Liver (tissue), 9 donors: Measurements from ENCODE around the gene SLU7. TPM values are rescaled to one million over a fixed set of nuclear protein-coding genes. Genes with fewer than 3 reads are reported as not detected.

Source experiments
- DNase-seq: peaks from one replicate; pipeline ENCODE4 v3.0.0-alpha.2; 2017; ENCODE audit warnings: low spot score
- H3K27ac ChIP-seq, 2 donors: one replicate each; pipeline ENCODE4 v1.7.0; 2013; ENCODE audit warnings: inconsistent platforms in 2 of 2, low read length in 2 of 2, control low read depth in 1 of 2, low read depth in 1 of 2, mild to moderate bottlenecking in 1 of 2
- H3K27me3 ChIP-seq, 4 donors: one replicate each; pipeline versions ENCODE4 v1.6.1 to v1.7.0; 2013; ENCODE audit warnings: low read length in 3 of 4, inconsistent platforms in 1 of 4, mild to moderate bottlenecking in 1 of 4, moderate library complexity in 1 of 4; ENCODE audit not compliant: control insufficient read depth in 4 of 4, insufficient read depth in 4 of 4
- H3K36me3 ChIP-seq, 4 donors: one replicate each; pipeline versions ENCODE4 v1.6.1 to v1.7.0; 2013; ENCODE audit warnings: low read length in 3 of 4, mild to moderate bottlenecking in 3 of 4, low read depth in 1 of 4, moderate library complexity in 1 of 4; ENCODE audit not compliant: control insufficient read depth in 4 of 4, insufficient read depth in 3 of 4
- H3K4me1 ChIP-seq, 4 donors: one replicate each; pipeline versions ENCODE4 v1.6.1 to v1.7.0; 2013; ENCODE audit warnings: low read length in 3 of 4, mild to moderate bottlenecking in 3 of 4, moderate library complexity in 1 of 4; ENCODE audit not compliant: control insufficient read depth in 4 of 4, insufficient read depth in 4 of 4
- H3K4me3 ChIP-seq, 3 donors: one replicate each; pipeline versions ENCODE4 v1.6.1 to v1.7.0; 2013; ENCODE audit warnings: low read length in 3 of 3, control low read depth in 1 of 3, low read depth in 1 of 3, mild to moderate bottlenecking in 1 of 3
- H3K9ac ChIP-seq, 2 donors: one replicate each; pipeline ENCODE4 v1.7.0; 2013; ENCODE audit warnings: low read length in 2 of 2, mild to moderate bottlenecking in 2 of 2, moderate library complexity in 2 of 2, control low read depth in 1 of 2, low read depth in 1 of 2
- H3K9me3 ChIP-seq, 4 donors: one replicate each; pipeline versions ENCODE4 v1.6.1 to v1.7.0; 2013; ENCODE audit warnings: low read length in 3 of 4; ENCODE audit not compliant: control insufficient read depth in 4 of 4
- CTCF ChIP-seq: fragments of 150-350 bp; IDR thresholded peaks from 2 replicates; pipeline ENCODE4 v1.5.1; 2017; ENCODE audit warnings: improper control_type of control experiment, low read depth, low read length; ENCODE audit not compliant: missing input control
- EGR1 ChIP-seq, 2 donors: IDR thresholded peaks; 2 replicates each; pipeline ENCODE4 v1.6.1; 2016 to 2018; ENCODE audit warnings: antibody characterized with exemption in 2 of 2, low read depth in 2 of 2
- FOXA1 ChIP-seq: IDR thresholded peaks from 2 replicates; pipeline ENCODE4 v1.6.1; 2016; ENCODE audit warnings: antibody characterized with exemption
- FOXA2 ChIP-seq: IDR thresholded peaks from 2 replicates; pipeline ENCODE4 v1.6.1; 2016; ENCODE audit warnings: antibody characterized with exemption
- GABPA ChIP-seq, 2 donors: IDR thresholded peaks in 1 of 2; conservative IDR thresholded peaks in 1 of 2; 2 replicates each; pipeline ENCODE4 v1.6.1; 2016; ENCODE audit warnings: antibody characterized with exemption in 2 of 2, mild to moderate bottlenecking in 1 of 2, moderate library complexity in 1 of 2
- HNF4A ChIP-seq, 2 donors: conservative IDR thresholded peaks; 2 replicates each; pipeline ENCODE4 v1.6.1; 2016; ENCODE audit warnings: antibody characterized with exemption in 2 of 2, mild to moderate bottlenecking in 2 of 2
- HNF4G ChIP-seq: IDR thresholded peaks from 2 replicates; pipeline ENCODE4 v1.6.1; 2016; ENCODE audit warnings: antibody characterized with exemption
- JUND ChIP-seq, 2 donors: IDR thresholded peaks; 2 replicates each; pipeline ENCODE4 v1.6.1; 2016; ENCODE audit warnings: antibody characterized with exemption in 2 of 2
- NR2F2 ChIP-seq: IDR thresholded peaks from 2 replicates; pipeline ENCODE4 v1.6.1; 2016; ENCODE audit warnings: antibody characterized with exemption
- RAD21 ChIP-seq, 2 donors: IDR thresholded peaks; 2 replicates each; pipeline ENCODE4 v1.6.1; 2016; ENCODE audit warnings: antibody characterized with exemption in 2 of 2, mild to moderate bottlenecking in 2 of 2
- REST ChIP-seq: IDR thresholded peaks from 2 replicates; pipeline ENCODE4 v1.6.1; 2016; ENCODE audit warnings: antibody characterized with exemption, mild to moderate bottlenecking
- RXRA ChIP-seq, 2 donors: IDR thresholded peaks; 2 replicates each; pipeline ENCODE4 v1.6.1; 2017 to 2018; ENCODE audit warnings: antibody characterized with exemption in 2 of 2, mild to moderate bottlenecking in 1 of 2
- SP1 ChIP-seq: IDR thresholded peaks from 2 replicates; pipeline ENCODE4 v1.6.1; 2018; ENCODE audit warnings: antibody characterized with exemption, mild to moderate bottlenecking
- TAF1 ChIP-seq: conservative IDR thresholded peaks from 2 replicates; pipeline ENCODE4 v1.6.1; 2016; ENCODE audit warnings: antibody characterized with exemption, mild to moderate bottlenecking
- YY1 ChIP-seq: IDR thresholded peaks from 2 replicates; pipeline ENCODE4 v1.6.1; 2016; ENCODE audit warnings: antibody characterized with exemption, mild to moderate bottlenecking
- WGBS: extraction: QIAGEN DNeasy Blood & Tissue Kit; methylation state at CpG from one replicate; pipeline ENCODE4 v1.1.7; 2013; 5-methylcytosine and 5-hydroxymethylcytosine counted together
- polyA plus RNA-seq, 2 donors: library from polyadenylated mRNA; stranded (reverse) in 1 of 2; unstranded in 1 of 2; fragments of 200-250 nt in 1 of 2; fragments of >200 nt in 1 of 2; fragmentation: Nextera tagmentation in 1 of 2; extraction: Ambion mirVana in 1 of 2; gene quantifications; one replicate each; pipeline versions ENCODE4 v1.2.1 to v1.2.3, GENCODE V29; 2013 to 2015
- total RNA-seq, 2 donors: library from RNA; depleted of rRNA; stranded (reverse); fragments of >200 nt; gene quantifications; one replicate each; pipeline ENCODE4 v1.2.3, GENCODE V29; 2014
- TF ChIP-seq, protein P1 (sequence below): IDR thresholded peaks from 2 replicates; pipeline ENCODE4 v1.6.1; 2016; ENCODE audit warnings: antibody characterized with exemption
- TF ChIP-seq, protein P2 (sequence below): IDR thresholded peaks from 2 replicates; pipeline ENCODE4 v1.6.1; 2016; ENCODE audit warnings: antibody characterized with exemption
- TF ChIP-seq, protein P3 (sequence below): IDR thresholded peaks from 2 replicates; pipeline ENCODE4 v1.6.1; 2016; ENCODE audit warnings: antibody characterized with exemption
- donor health status: healthy.
- donor health status: healthy.
- donor health status: healthy.
- donor health status: healthy.
- donor health status: healthy.

The SLU7 gene
- total and polyA plus RNA-seq, 4 donors = 7.1 to 21.8 (median 17.6) TPM

DNA sequence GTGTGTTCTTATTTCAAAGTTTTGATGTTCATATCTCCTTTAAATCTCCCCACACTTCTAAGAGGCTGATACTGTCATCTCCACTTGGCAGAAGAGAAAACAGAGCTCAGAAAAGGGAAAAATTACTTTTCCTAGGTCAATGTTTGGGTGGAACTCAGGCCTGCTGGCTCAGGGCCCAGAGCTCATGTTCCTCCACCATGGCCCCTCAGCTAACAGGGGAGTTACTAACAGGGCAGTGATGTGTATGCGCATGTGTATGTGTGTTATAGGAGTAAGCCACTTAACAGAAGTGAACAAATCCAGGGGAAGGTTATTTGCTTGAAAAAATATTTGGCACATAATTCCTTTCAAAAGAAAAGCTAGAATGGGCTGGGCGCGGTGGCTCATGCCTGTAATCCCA lies 51.0 kb downstream of the SLU7 start (continued):
- TF ChIP-seq, protein P1, sequence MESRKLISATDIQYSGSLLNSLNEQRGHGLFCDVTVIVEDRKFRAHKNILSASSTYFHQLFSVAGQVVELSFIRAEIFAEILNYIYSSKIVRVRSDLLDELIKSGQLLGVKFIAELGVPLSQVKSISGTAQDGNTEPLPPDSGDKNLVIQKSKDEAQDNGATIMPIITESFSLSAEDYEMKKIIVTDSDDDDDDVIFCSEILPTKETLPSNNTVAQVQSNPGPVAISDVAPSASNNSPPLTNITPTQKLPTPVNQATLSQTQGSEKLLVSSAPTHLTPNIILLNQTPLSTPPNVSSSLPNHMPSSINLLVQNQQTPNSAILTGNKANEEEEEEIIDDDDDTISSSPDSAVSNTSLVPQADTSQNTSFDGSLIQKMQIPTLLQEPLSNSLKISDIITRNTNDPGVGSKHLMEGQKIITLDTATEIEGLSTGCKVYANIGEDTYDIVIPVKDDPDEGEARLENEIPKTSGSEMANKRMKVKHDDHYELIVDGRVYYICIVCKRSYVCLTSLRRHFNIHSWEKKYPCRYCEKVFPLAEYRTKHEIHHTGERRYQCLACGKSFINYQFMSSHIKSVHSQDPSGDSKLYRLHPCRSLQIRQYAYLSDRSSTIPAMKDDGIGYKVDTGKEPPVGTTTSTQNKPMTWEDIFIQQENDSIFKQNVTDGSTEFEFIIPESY = no peak
- TF ChIP-seq GABPA (IDR thresholded peaks at IDR 0.05 in 1 of 2, conservative IDR thresholded peaks at IDR 0.05 in 1 of 2) (no peak), EGR1 (IDR thresholded peaks at IDR 0.05; ENCODE audit: low read depth in 2 of 2) (no peak), FOXA1 (no peak)

- H3K4me1 ChIP-seq = peaks cover 0 to 3% (median 1%) of the 10 kb centered on the region in 4 donors
- H3K27me3 ChIP-seq = peaks cover 0 to 6% (median 5%) of the 10 kb centered on the region in 4 donors
- TF ChIP-seq RXRA (IDR thresholded peaks at IDR 0.05) = no peak
- TF ChIP-seq, protein P1 = no peak
- TF ChIP-seq, protein P2, sequence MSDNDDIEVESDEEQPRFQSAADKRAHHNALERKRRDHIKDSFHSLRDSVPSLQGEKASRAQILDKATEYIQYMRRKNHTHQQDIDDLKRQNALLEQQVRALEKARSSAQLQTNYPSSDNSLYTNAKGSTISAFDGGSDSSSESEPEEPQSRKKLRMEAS = no peak
- TF ChIP-seq JUND (IDR thresholded peaks at IDR 0.05) = no peak
- no peak for TF ChIP-seq CTCF
- no peak for TF ChIP-seq NR2F2
- TF ChIP-seq REST = no peak
- no peak for TF ChIP-seq HNF4G
- TF ChIP-seq YY1 = no peak
- TF ChIP-seq SP1 = no peak
- TF ChIP-seq FOXA2 = no peak
- no peak for TF ChIP-seq EGR1 (IDR thresholded peaks at IDR 0.05; ENCODE audit: low read depth in 2 of 2)
- TF ChIP-seq RAD21 (IDR thresholded peaks at IDR 0.05) = no peak
- TF ChIP-seq HNF4A (conservative IDR thresholded peaks at IDR 0.05) = no peak
- TF ChIP-seq GABPA (IDR thresholded peaks at IDR 0.05 in 1 of 2, conservative IDR thresholded peaks at IDR 0.05 in 1 of 2) = no peak
- no peak for TF ChIP-seq TAF1
- TF ChIP-seq FOXA1 = no peak
- TF ChIP-seq, protein P3, sequence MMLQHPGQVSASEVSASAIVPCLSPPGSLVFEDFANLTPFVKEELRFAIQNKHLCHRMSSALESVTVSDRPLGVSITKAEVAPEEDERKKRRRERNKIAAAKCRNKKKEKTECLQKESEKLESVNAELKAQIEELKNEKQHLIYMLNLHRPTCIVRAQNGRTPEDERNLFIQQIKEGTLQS = no peak
- H3K4me3 ChIP-seq = no peak overlapping the region
- no peak for DNase-seq
- 83% methylated on average over 2 of the region's 2 CpGs for WGBS
- H3K9ac ChIP-seq = no peak overlapping the region
- no peak overlapping the region for H3K27ac ChIP-seq
- no peaks in the 10 kb centered on the region for H3K36me3 ChIP-seq
- no peaks in the 10 kb centered on the region for H3K9me3 ChIP-seq
Measured at GRCh38 chr5:160367261-160367660, 51.6 kb downstream of the SLU7 start.
